GM19372 (cell line): ENCODE measurements around the gene ICA1L.

Source experiments
- ATAC-seq: cut with Tn5 transposase; IDR thresholded peaks from one replicate; pipeline ENCODE4 v1.9.1; 2021; ENCODE audit warnings: mild to moderate bottlenecking, low read depth, moderate library complexity; ENCODE audit not compliant: unreplicated experiment

The ICA1L gene

GRCh38 chr2:202790676-202791075 is 80.9 kb downstream of the ICA1L start:
- no peak for ATAC-seq

DNA sequence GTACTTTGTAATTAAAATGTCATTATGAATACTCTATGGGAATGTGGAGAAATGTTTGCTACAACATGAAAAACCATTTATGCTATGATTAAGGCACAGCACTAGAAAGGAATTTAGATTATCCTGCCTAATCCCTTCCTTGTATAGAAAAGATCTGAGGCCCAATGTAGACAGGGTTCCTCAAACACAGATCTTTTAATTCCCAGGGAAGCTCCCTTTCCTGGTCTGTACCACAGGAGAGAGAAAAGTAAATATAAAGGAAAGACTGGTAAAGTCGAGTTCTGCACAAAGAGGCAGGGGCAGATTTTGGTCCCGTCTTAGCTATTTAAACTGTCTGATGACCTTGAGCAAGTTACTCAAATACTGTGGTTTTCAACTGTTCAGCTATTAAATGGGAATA is 84.7 kb downstream of the ICA1L start:
- no peak for ATAC-seq

GRCh38 chr2:202782940-202783558 is 88.5 kb downstream of the ICA1L start:
- no peak for ATAC-seq

GRCh38 chr2:202780514-202781021 is 91.0 kb downstream of the ICA1L start:
- peak; percentile 84 for ATAC-seq

GRCh38 chr2:202778217-202778616 is 93.3 kb downstream of the ICA1L start:
- no peak for ATAC-seq

- ATAC-seq, result no peak
Measured at GRCh38 chr2:202774104-202774503, 97.5 kb downstream of the ICA1L start.

- ATAC-seq, result no peak
Measured at GRCh38 chr2:202773301-202773973, 98.1 kb downstream of the ICA1L start.

DNA sequence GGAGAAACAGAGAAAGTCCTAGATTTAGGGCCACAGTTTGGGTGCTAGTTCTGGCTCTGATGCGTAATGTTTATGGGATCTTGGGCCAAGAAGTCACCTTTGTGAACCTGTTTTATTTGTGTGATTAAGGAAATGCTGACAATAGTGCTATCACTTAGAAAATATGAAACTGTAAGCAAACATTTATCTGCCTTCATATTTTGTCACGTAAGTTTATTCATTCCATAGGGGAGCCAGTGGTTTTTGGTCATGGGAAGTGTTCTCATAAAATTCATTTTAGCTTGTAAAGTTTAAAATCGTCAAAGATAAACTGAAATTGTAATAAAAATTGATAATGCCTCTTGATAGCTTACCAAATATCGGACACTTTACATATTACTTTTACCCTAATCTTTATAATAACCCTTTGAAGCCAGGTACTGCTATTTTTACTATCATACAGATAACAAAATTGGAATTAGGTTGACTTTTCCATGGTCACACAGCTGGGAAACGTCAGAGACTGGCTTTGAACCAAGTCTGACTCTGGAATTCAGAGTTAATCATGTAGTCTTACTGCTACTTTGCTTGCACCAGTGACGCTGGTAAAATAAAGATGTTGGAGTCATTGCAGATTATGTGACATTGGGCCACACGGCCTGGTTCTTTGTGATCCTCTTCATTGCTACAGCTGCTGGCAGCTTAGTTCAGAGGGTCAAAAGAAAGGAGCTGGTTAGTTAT is 99.7 kb downstream of the ICA1L start:
- ATAC-seq, result no peak

DNA sequence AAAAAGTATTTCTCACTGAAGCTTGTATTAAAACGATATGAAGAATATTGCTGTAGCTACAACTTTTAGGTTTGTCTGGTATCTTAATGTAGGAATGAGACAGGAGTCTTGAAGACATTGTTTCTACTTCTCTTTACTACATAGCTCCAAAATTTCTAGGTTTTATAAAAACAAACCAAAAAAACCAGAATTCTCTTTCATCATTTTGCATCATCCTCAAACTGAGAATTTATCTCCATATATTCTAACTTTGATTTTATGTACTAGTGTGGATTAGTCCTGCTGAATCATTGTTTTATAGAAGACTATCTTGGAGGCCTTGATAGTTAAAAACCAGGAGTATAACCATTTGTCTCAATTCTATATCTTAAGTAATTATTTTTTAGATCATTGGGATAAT is 100.2 kb downstream of the ICA1L start:
- ATAC-seq, result no peak

DNA sequence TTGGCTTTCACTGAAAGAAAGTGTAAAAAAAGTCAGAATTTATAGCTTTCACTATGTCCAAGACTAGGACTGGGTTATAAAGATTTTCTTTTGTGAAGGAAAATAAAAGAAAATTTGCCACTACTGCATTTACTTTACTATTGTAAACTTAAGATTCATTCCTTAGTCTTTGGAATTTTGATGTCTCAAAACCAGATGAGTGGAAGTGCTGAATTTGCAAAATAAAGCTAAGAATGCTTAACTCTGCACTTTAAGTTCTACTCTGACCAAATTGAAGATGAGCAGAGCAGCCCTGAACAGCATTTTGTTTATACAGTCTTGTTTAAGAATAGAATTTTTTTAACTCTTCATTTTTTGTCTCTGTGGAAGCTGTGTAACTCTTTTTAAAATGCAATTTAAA is 102.4 kb downstream of the ICA1L start:
- ATAC-seq, result no peak

- ATAC-seq, result no peak
Measured at GRCh38 chr2:202768273-202768672, 103.3 kb downstream of the ICA1L start.

DNA sequence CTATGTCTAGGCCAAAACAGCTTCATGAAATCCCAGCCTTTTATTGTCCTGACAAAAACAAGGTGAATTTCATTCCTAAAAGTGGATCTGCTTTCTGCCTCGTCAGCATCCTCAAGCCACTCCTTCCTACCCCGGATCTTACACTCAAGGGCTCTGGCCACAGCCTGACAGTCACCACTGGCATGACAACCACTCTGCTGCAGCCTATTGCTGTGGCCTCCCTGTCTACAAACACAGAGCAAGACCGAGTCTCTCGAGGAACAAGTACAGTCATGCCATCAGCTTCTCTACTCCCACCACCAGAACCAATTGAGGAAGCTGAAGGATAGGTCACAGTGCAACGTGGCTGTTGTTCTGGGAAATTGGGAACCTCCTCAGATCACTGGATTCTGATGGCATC is 106.1 kb downstream of the ICA1L start:
- no peak for ATAC-seq

DNA sequence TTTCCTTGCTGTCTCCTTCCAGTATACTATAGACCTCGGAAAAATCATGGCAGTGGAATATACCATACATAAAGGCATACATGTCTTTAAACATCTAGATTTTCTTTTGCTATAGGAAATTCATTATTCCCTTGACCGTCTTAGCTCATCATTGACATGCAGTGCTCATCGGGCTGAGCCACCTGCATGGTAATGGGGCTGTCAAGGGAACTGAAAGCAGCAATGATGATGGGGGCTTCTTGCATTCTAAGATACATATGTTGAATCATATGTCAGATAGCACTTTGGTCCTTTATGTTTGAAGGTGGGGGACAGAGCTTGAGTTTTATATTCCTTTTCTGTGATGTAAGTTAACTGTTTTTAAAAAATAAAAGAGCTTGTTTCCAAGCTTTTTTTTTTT is 106.6 kb downstream of the ICA1L start:
- ATAC-seq, result no peak

GRCh38 chr2:202763916-202764315 is 107.7 kb downstream of the ICA1L start:
- no peak for ATAC-seq

DNA sequence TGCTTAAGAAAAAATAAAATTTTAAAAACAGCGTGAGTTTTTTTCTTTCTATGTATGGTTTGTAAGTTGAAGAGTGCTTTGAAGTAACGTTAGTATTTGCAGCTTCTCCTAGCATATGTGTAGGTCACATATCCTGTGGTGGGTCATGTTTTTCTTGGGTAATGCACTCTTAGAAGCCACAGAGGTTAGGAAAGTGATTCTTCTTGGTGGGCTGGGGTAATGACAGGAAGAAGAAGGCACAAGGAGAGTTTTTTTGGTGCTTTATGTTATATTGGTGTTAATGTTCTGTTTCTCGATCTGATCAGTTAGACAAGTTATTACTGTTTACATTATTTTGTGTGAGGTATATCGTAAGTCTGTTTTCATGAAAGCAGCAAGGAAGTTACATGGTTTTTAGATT is 109.0 kb downstream of the ICA1L start:
- ATAC-seq, result no peak

- ATAC-seq, result no peak
Measured at GRCh38 chr2:202760848-202761247, 110.7 kb downstream of the ICA1L start.

- ATAC-seq, result no peak
Measured at GRCh38 chr2:202758604-202759003, 113.0 kb downstream of the ICA1L start.

- no peak for ATAC-seq
Measured at GRCh38 chr2:202758128-202758527, 113.4 kb downstream of the ICA1L start.

DNA sequence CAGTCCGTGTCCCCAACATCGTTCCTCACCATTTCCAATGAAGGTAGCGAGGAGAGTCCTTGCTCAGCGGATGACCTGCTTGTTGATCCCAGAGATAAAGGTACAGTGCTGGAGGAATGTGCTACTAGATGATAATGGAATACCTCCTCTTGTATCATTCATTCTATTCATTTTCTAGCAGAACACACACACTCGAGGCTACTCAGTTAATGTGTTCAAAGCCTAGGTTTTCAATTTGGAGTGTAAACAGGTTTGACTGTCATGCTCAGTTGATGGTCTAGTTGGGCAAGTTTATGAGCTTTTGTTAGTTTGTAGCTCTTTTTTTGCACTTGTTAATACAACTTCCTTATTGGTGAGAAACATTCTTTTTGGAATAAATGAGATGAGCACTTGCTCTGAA is 114.2 kb downstream of the ICA1L start:
- ATAC-seq, result no peak

GRCh38 chr2:202756598-202756997 is 115.0 kb downstream of the ICA1L start:
- no peak for ATAC-seq

DNA sequence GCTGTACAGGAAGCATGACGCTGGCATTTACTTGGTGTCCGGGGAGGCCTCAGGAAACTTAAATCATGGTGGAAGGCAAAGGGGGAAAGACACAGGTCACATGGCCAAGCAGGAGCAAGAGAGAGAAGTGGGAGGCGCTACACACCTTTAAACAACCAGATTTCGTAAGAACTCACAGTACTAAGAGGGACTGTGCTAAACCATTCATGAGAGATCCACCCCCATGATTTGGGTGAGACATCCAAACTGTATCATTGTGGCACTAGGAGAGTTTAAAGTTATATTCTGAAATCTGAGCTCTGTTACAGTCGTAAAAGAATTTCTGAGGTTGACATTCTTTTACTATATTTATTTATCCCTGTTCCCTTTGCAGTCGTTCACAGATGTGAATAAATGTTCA is 116.6 kb downstream of the ICA1L start:
- no peak for ATAC-seq

DNA sequence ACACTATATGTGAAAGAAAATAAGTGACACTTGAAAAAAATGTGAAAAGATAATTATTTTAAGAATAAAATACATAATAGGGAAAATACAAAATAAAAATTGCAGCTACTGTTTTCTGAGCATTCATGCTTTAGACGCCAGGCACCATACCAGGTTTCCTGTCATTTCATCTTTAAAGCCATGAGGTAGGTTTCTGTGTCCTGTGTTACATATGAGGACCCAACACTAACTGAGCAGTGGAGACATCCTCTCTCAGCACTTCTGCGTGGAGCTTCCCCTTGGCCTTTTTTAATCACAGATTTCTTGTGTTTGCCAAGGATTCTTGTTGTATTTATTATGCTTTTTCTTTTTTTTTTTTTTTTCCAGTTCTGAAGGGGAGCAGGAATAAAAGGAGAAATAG is 119.5 kb downstream of the ICA1L start:
- ATAC-seq, result no peak
